HCT116 (cell line): ENCODE data around the gene COPE. TPM values are rescaled to one million over a fixed set of nuclear protein-coding genes. Genes with fewer than 3 reads are reported as not detected.

Experiments
- ATAC-seq: fragments of 200-7000 bp; cut with Tn5 transposase; 2 replicates; pipeline ENCODE4 v1.9.1; 2020; ENCODE audit warnings: mild to moderate bottlenecking, moderate library complexity
- BruUV-seq: library from RNA; stranded (reverse); fragments of 400-500 nt; replicated peaks from 2 replicates; lab custom pipeline; 2021; lab: Mats Ljungman, UMichigan
- CTCF ChIA-PET: fragments of 300-600 bp; sonication (Branson Sonifier 250); formaldehyde crosslinking; loops from one replicate; lab custom pipeline; 2021; ENCODE audit warnings: antibody characterized with exemption; lab: Charles Lee
- POLR2A ChIA-PET: fragments of 300-600, 350-600 bp; sonication (Branson Sonifier 250); formaldehyde crosslinking; loops from one replicate; lab custom pipeline; 2021; ENCODE audit warnings: antibody characterized with exemption; lab: Charles Lee
- RAD21 ChIA-PET, 2 experiments: fragments of 300-600 bp; sonication (Branson Sonifier 250); formaldehyde crosslinking; loops; one replicate each; lab custom pipeline; 2023; ENCODE audit warnings: low total read pairs in 2 of 2; ENCODE audit not compliant: uncharacterized antibody in 2 of 2, unreplicated experiment in 2 of 2, low non-redundant PET in 1 of 2; lab: Charles Lee
- DNase-seq: peaks from one replicate; pipeline ENCODE4 v3.0.0-alpha.2; 2010; ENCODE audit warnings: low read depth, low spot score
- H2AFZ ChIP-seq: fragments of 200-600 bp; shearing (Covaris generic), sonication (generic); 2 replicates; pipeline ENCODE4 v1.6.1; 2017; ENCODE audit warnings: low read depth, mixed run types, mixed read lengths, antibody characterized with exemption, low read length; ENCODE audit not compliant: poor library complexity, severe bottlenecking
- H3K27ac ChIP-seq: 2 replicates; pipeline ENCODE4 v1.5.1; 2012; ENCODE audit warnings: low read depth, low read length
- H3K27me3 ChIP-seq: fragments of 200-600 bp; sonication (generic); 2 replicates; pipeline ENCODE4 v1.6.1; 2016; ENCODE audit warnings: mixed run types, low read length, mixed read lengths; ENCODE audit not compliant: insufficient read depth
- H3K36me3 ChIP-seq, 2 experiments: fragments of 200-500 bp in 1 of 2; fragments of 200-600 bp in 1 of 2; sonication (Bioruptor generic) in 1 of 2; sonication (generic) in 1 of 2; 2 replicates each; pipeline versions ENCODE4 v1.5.1 to v1.6.1; 2014 to 2016; ENCODE audit warnings: low read length in 2 of 2, inconsistent platforms in 1 of 2, mixed read lengths in 1 of 2, mixed run types in 1 of 2; ENCODE audit not compliant: insufficient read depth in 2 of 2, control insufficient read depth in 1 of 2
- H3K4me1 ChIP-seq, 2 experiments: fragments of 200-600 bp in 1 of 2; sonication (generic) in 1 of 2; 2 replicates each; pipeline versions ENCODE4 v1.5.1 to v1.6.1; 2012 to 2017; ENCODE audit warnings: low read length in 2 of 2, inconsistent platforms in 1 of 2, mild to moderate bottlenecking in 1 of 2, mixed read lengths in 1 of 2, mixed run types in 1 of 2, moderate library complexity in 1 of 2; ENCODE audit not compliant: insufficient read depth in 2 of 2, control insufficient read depth in 1 of 2
- H3K4me2 ChIP-seq: fragments of 200-600 bp; sonication (generic); 2 replicates; pipeline ENCODE4 v1.6.1; 2017; ENCODE audit warnings: mixed run types, low read length, mixed read lengths
- H3K4me3 ChIP-seq, 2 experiments: fragments of 200-600 bp in 1 of 2; sonication (generic) in 1 of 2; replicated peaks in 1 of 2; 2 replicates each; pipeline ENCODE4 v1.5.1; 2011 to 2016; ENCODE audit warnings: low read length in 2 of 2, control low read depth in 1 of 2, low read depth in 1 of 2, mild to moderate bottlenecking in 1 of 2, mixed read lengths in 1 of 2, mixed run types in 1 of 2
- H3K79me2 ChIP-seq: fragments of 200-600 bp; sonication (generic); 2 replicates; pipeline ENCODE4 v1.6.1; 2017; ENCODE audit warnings: mild to moderate bottlenecking, mixed run types, low read length, moderate library complexity, mixed read lengths; ENCODE audit not compliant: insufficient read depth
- H3K9ac ChIP-seq: fragments of 200-600 bp; sonication (generic); 2 replicates; pipeline ENCODE4 v1.6.1; 2016; ENCODE audit warnings: low read length, mixed read lengths
- H3K9me2 ChIP-seq: fragments of 200-600 bp; sonication (generic), shearing (Covaris generic); 2 replicates; pipeline ENCODE4 v1.6.1; 2017; ENCODE audit warnings: mixed run types, mild to moderate bottlenecking, moderate library complexity; ENCODE audit not compliant: insufficient read depth
- H3K9me3 ChIP-seq, 2 experiments: fragments of 200-500 bp in 1 of 2; fragments of 200-600 bp in 1 of 2; sonication (Bioruptor generic) in 1 of 2; sonication (generic) in 1 of 2; 2 replicates each; pipeline ENCODE4 v1.6.1; 2014 to 2017; ENCODE audit warnings: low read length in 2 of 2, mixed read lengths in 2 of 2, inconsistent platforms in 1 of 2, low read depth in 1 of 2, mild to moderate bottlenecking in 1 of 2, mixed run types in 1 of 2, moderate library complexity in 1 of 2; ENCODE audit not compliant: control insufficient read depth in 1 of 2, insufficient read depth in 1 of 2
- H4K20me1 ChIP-seq: fragments of 200-600 bp; sonication (generic), shearing (Covaris generic); 2 replicates; pipeline ENCODE4 v1.6.1; 2017; ENCODE audit warnings: mixed run types, mild to moderate bottlenecking, moderate library complexity; ENCODE audit not compliant: insufficient read depth
- CBX3 ChIP-seq: IDR thresholded peaks from 2 replicates; pipeline ENCODE4 v1.6.1; 2012; ENCODE audit warnings: low read depth
- CEBPB ChIP-seq: IDR thresholded peaks from 2 replicates; pipeline ENCODE4 v1.6.1; 2012; ENCODE audit warnings: low read depth
- CTCF ChIP-seq, 3 experiments: fragments of 200-600 bp in 1 of 3; sonication (generic) in 1 of 3; IDR thresholded peaks in 2 of 3; conservative IDR thresholded peaks in 1 of 3; 2 replicates each; pipeline ENCODE4 v1.5.1; 2012 to 2017; ENCODE audit warnings: low read depth in 2 of 3, low read length in 2 of 3, antibody characterized with exemption in 1 of 3, borderline replicate concordance in 1 of 3, control low read depth in 1 of 3, mild to moderate bottlenecking in 1 of 3, mixed read lengths in 1 of 3, mixed run types in 1 of 3, moderate library complexity in 1 of 3; ENCODE audit not compliant: insufficient read depth in 1 of 3
- ELF1 ChIP-seq: IDR thresholded peaks from 2 replicates; pipeline ENCODE4 v1.6.1; 2012; ENCODE audit warnings: low read depth, borderline replicate concordance
- FOSL1 ChIP-seq: IDR thresholded peaks from 2 replicates; pipeline ENCODE4 v1.6.1; 2012; ENCODE audit warnings: low read depth
- MAX ChIP-seq: IDR thresholded peaks from 2 replicates; pipeline ENCODE4 v1.6.1; 2012
- POLR2A ChIP-seq: IDR thresholded peaks from 2 replicates; pipeline ENCODE4 v1.7.0; 2011; ENCODE audit warnings: borderline replicate concordance; ENCODE audit not compliant: insufficient read depth, insufficient read length; ENCODE audit errors: extremely low read depth
- POLR2AphosphoS5 ChIP-seq: IDR thresholded peaks from 2 replicates; pipeline ENCODE4 v1.6.1; 2011; ENCODE audit warnings: mild to moderate bottlenecking, low read depth, low read length, moderate library complexity
- RAD21 ChIP-seq: IDR thresholded peaks from 2 replicates; pipeline ENCODE4 v1.6.1; 2012; ENCODE audit warnings: low read depth, mild to moderate bottlenecking
- REST ChIP-seq: IDR thresholded peaks from 2 replicates; pipeline ENCODE4 v1.6.1; 2012; ENCODE audit warnings: low read depth
- SIN3A ChIP-seq: IDR thresholded peaks from 2 replicates; pipeline ENCODE4 v1.6.1; 2012; ENCODE audit warnings: low read depth
- SP1 ChIP-seq: IDR thresholded peaks from 2 replicates; pipeline ENCODE4 v1.6.1; 2012; ENCODE audit warnings: low read depth
- TCF7L2 ChIP-seq: IDR thresholded peaks from 2 replicates; pipeline ENCODE4 v1.7.0; 2011; ENCODE audit warnings: borderline replicate concordance, inconsistent platforms; ENCODE audit not compliant: insufficient read depth, insufficient read length; ENCODE audit errors: extremely low read depth
- ZBTB33 ChIP-seq: IDR thresholded peaks from 2 replicates; pipeline ENCODE4 v1.6.1; 2011; ENCODE audit warnings: mild to moderate bottlenecking, low read length, moderate library complexity; ENCODE audit not compliant: insufficient replicate concordance; ENCODE audit errors: extremely low read depth
- ZNF274 ChIP-seq: fragments of 200-500 bp; sonication (Bioruptor generic); IDR thresholded peaks from 2 replicates; pipeline ENCODE4 v1.6.1; 2014; ENCODE audit warnings: mild to moderate bottlenecking, low read depth, low read length, inconsistent platforms
- intact Hi-C: fragments of 100-400 bp; cut with micrococcal nuclease; formaldehyde crosslinking; loops from 2 replicates; pipeline ENCODE4 v1.10.0; 2022
- total RNA-seq: library from RNA; stranded (reverse); gene quantifications from one replicate; pipeline ENCODE4 v1.2.1, GENCODE V29; 2021; ENCODE audit not compliant: unreplicated experiment

Gene COPE
- total RNA-seq, 1 experiment from 2014 or later: 263 TPM

- TF ChIP-seq RAD21 (no peak), POLR2A (no peak), CEBPB (no peak), SIN3A (no peak), POLR2AphosphoS5 (no peak), TCF7L2 (no peak), SP1 (no peak), CBX3 (no peak), CTCF (IDR thresholded peaks at IDR 0.05 in 2 of 3, conservative IDR thresholded peaks at IDR 0.05 in 1 of 3; ENCODE audit: borderline replicate concordance in 1 of 3, insufficient read depth in 1 of 3, low read depth in 2 of 3, low read length in 2 of 3) (no peak), ZBTB33 (no peak), REST (no peak), ZNF274 (no peak), ELF1 (no peak), MAX (no peak), FOSL1 (no peak)
- CTCF ChIA-PET: no interaction called here
- DNase-seq (no peak), ATAC-seq (no peak)
- Histone ChIP-seq H3K4me3 (no peak overlapping the region), H3K9me2 (no peaks in the 10 kb centered on the region), H3K9ac (no peak overlapping the region), H3K36me3 (no peaks in the 10 kb centered on the region; a peak in 1 of 4 replicates), H3K27ac (no peak overlapping the region), H3K4me2 (no peak overlapping the region), H2AFZ (no peak overlapping the region), H3K9me3 (no peaks in the 10 kb centered on the region), H3K4me1 (no peaks in the 10 kb centered on the region), H3K79me2 (no peaks in the 10 kb centered on the region), H4K20me1 (no peaks in the 10 kb centered on the region), H3K27me3 (no peaks in the 10 kb centered on the region)
- POLR2A ChIA-PET: interaction anchor here (1.2 kb wide), 1 partner anchor 12 kb away, joined by 5 read pairs; the partner anchor contains the start of genes COPE and DDX49
- intact Hi-C loops: no loop called here
- BruUV-seq: no TSS peak
- RAD21 ChIA-PET: no interaction called here
Observed at GRCh38 chr19:18906605-18907519, 12.3 kb downstream of the COPE start.
